Panc1 (cell line): ENCODE measurements around the gene KIAA0232.

Experiments used
- POLR2AphosphoS5 ChIP-seq: IDR thresholded peaks from 2 replicates; pipeline ENCODE4 v1.6.1; 2012; ENCODE audit warnings: mild to moderate bottlenecking, low read depth, low read length, moderate library complexity
- TF ChIP-seq, protein P1 (sequence below): fragments of 450-650 bp; IDR thresholded peaks from 2 replicates; pipeline ENCODE4 v1.5.1; 2017; ENCODE audit warnings: mild to moderate bottlenecking

DNA sequence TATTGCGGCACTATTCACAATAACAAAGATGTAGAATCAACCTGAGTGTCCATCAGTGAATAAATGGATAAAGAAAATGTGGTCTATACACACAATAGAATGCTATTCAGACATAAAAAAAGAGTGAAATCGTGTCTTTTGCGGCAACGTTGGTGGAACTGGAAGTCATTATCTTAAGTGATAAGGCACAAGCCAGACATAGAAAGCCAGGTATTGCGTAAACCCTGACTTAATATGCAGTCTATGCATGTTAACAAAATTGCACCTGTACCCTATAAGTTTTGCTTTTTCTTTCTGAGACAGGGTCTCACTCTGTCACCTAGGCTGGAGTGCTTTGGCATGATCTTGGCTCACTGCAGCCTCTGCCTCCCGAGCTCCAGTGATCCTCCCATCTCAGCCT lies 28.6 kb downstream of the KIAA0232 start:
- TF ChIP-seq, protein P1, sequence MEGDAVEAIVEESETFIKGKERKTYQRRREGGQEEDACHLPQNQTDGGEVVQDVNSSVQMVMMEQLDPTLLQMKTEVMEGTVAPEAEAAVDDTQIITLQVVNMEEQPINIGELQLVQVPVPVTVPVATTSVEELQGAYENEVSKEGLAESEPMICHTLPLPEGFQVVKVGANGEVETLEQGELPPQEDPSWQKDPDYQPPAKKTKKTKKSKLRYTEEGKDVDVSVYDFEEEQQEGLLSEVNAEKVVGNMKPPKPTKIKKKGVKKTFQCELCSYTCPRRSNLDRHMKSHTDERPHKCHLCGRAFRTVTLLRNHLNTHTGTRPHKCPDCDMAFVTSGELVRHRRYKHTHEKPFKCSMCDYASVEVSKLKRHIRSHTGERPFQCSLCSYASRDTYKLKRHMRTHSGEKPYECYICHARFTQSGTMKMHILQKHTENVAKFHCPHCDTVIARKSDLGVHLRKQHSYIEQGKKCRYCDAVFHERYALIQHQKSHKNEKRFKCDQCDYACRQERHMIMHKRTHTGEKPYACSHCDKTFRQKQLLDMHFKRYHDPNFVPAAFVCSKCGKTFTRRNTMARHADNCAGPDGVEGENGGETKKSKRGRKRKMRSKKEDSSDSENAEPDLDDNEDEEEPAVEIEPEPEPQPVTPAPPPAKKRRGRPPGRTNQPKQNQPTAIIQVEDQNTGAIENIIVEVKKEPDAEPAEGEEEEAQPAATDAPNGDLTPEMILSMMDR, result no peak
- TF ChIP-seq POLR2AphosphoS5, result no peak
